ENCODE results near the gene TNNI3K. TPM values are rescaled to one million over a fixed set of nuclear protein-coding genes. Genes with fewer than 3 reads are reported as not detected.

The TNNI3K gene
- total and polyA plus RNA-seq, 4 donors = 0.41 to 1.4 TPM; not detected in 2

DNA sequence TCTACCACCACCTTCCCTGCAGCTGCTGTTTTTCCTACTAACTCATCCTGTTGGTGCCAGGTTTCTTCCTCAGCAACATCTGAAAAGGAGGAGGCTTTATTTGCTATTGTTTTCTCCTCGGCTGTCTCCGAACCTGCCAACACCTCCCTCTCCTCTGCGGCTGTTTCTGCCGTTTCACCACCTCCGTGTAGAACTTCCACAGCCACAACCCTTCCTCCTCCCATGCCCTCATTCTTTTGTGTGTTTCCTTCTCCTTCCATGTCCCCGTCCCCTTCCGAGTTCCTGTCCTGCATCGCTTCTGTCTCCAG is 336.3 kb downstream of the TNNI3K start:
- WGBS, 2 donors = 38 to 43% methylated on average over 8 of the region's 8 CpGs
- no peaks in the 10 kb centered on the region for H3K36me3 ChIP-seq (ENCODE audit: control insufficient read depth in 4 of 4, insufficient read depth in 4 of 4, low read length in 4 of 4)
- ATAC-seq (ENCODE audit: insufficient read depth, low FRiP score) (no peak), DNase-seq (no peak)
- no peak overlapping the region for H3K9ac ChIP-seq (ENCODE audit: insufficient read depth in 1 of 2, low read length in 2 of 2)
- no peak overlapping the region for H3K4me3 ChIP-seq
- no peaks in the 10 kb centered on the region for H3K9me3 ChIP-seq (ENCODE audit: control insufficient read depth in 4 of 4, insufficient read depth in 3 of 4, low read length in 3 of 4)
- no peaks in the 10 kb centered on the region for H3K4me1 ChIP-seq (ENCODE audit: control insufficient read depth in 5 of 5, insufficient read depth in 5 of 5, low read length in 5 of 5)
- TF ChIP-seq, protein P1, sequence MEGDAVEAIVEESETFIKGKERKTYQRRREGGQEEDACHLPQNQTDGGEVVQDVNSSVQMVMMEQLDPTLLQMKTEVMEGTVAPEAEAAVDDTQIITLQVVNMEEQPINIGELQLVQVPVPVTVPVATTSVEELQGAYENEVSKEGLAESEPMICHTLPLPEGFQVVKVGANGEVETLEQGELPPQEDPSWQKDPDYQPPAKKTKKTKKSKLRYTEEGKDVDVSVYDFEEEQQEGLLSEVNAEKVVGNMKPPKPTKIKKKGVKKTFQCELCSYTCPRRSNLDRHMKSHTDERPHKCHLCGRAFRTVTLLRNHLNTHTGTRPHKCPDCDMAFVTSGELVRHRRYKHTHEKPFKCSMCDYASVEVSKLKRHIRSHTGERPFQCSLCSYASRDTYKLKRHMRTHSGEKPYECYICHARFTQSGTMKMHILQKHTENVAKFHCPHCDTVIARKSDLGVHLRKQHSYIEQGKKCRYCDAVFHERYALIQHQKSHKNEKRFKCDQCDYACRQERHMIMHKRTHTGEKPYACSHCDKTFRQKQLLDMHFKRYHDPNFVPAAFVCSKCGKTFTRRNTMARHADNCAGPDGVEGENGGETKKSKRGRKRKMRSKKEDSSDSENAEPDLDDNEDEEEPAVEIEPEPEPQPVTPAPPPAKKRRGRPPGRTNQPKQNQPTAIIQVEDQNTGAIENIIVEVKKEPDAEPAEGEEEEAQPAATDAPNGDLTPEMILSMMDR (IDR thresholded peaks at IDR 0.05; ENCODE audit: control extremely low read depth, extremely low read depth) = no peak
- no peaks in the 10 kb centered on the region for H3K27me3 ChIP-seq (ENCODE audit: control insufficient read depth in 3 of 3, insufficient read depth in 3 of 3, low read length in 2 of 3)
- no peak overlapping the region for H3K27ac ChIP-seq (ENCODE audit: low read depth in 1 of 2, low read length in 1 of 2)

DNA sequence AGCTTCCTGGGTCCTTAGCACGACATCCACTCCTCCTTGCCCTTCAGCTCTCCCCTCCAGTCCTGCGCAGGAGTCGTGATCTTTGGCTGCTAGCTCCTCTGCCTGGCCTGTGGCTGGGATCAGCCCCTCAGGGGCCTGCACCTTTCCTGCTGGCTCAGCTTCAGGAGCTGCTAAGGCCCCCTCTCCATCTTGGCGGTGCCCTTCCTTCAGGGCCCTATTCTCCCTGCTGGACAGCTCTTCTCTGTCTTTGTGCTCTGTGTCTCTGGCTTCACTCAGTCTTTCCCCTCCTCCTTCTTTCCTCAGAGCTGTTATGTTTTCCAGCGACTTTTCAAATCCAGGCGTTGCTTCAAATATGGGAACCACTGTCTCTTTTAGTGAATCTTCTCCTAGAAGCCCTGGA is 336.7 kb downstream of the TNNI3K start:
- H3K9me3 ChIP-seq (ENCODE audit: control insufficient read depth in 4 of 4, insufficient read depth in 3 of 4, low read length in 3 of 4) = no peaks in the 10 kb centered on the region
- H3K9ac ChIP-seq (ENCODE audit: insufficient read depth in 1 of 2, low read length in 2 of 2) = no peak overlapping the region
- TF ChIP-seq, protein P1 (IDR thresholded peaks at IDR 0.05; ENCODE audit: control extremely low read depth, extremely low read depth) = no peak
- no peak overlapping the region for H3K4me3 ChIP-seq
- no peaks in the 10 kb centered on the region for H3K27me3 ChIP-seq (ENCODE audit: control insufficient read depth in 3 of 3, insufficient read depth in 3 of 3, low read length in 2 of 3)
- H3K4me1 ChIP-seq (ENCODE audit: control insufficient read depth in 5 of 5, insufficient read depth in 5 of 5, low read length in 5 of 5) = no peaks in the 10 kb centered on the region
- no peak for ATAC-seq (ENCODE audit: insufficient read depth, low FRiP score)
- 75 to 92% methylated on average over 6 of the region's 6 CpGs for WGBS, 2 donors
- H3K27ac ChIP-seq (ENCODE audit: low read depth in 1 of 2, low read length in 1 of 2) = no peak overlapping the region
- no peaks in the 10 kb centered on the region for H3K36me3 ChIP-seq (ENCODE audit: control insufficient read depth in 4 of 4, insufficient read depth in 4 of 4, low read length in 4 of 4)
- DNase-seq = no peak

DNA sequence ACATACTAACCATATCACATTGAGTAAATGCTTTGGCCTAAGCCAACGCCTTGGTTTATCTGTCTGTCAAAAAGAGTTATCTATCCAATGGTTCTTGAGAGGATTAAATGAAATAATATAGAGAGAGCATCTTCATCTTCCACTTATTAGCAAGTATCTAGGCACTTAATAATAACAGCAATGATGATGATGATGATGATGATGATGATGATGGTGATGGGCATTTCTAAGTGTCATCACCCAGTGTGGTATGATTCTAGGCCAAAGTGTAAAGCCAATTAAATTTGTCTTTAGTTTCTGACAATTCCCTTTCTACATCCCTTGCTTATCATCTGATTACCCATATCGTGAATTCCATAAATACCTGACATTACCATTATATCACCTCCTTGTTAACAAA is 342.9 kb downstream of the TNNI3K start:
- Histone ChIP-seq H3K27me3 (ENCODE audit: control insufficient read depth in 3 of 3, insufficient read depth in 3 of 3, low read length in 2 of 3) (no peaks in the 10 kb centered on the region), H3K27ac (ENCODE audit: low read depth in 1 of 2, low read length in 1 of 2) (no peak overlapping the region), H3K9me3 (ENCODE audit: control insufficient read depth in 4 of 4, insufficient read depth in 3 of 4, low read length in 3 of 4) (no peaks in the 10 kb centered on the region), H3K36me3 (ENCODE audit: control insufficient read depth in 4 of 4, insufficient read depth in 4 of 4, low read length in 4 of 4) (no peaks in the 10 kb centered on the region), H3K4me1 (ENCODE audit: control insufficient read depth in 5 of 5, insufficient read depth in 5 of 5, low read length in 5 of 5) (no peaks in the 10 kb centered on the region), H3K4me3 (no peak overlapping the region), H3K9ac (ENCODE audit: insufficient read depth in 1 of 2, low read length in 2 of 2) (no peak overlapping the region)
- TF ChIP-seq, protein P1 (IDR thresholded peaks at IDR 0.05; ENCODE audit: control extremely low read depth, extremely low read depth) = no peak
- DNase-seq = no peak
- WGBS, 2 donors = 78 to 80% methylated on average over 2 of the region's 2 CpGs
- ATAC-seq (ENCODE audit: insufficient read depth, low FRiP score) = no peak

DNA sequence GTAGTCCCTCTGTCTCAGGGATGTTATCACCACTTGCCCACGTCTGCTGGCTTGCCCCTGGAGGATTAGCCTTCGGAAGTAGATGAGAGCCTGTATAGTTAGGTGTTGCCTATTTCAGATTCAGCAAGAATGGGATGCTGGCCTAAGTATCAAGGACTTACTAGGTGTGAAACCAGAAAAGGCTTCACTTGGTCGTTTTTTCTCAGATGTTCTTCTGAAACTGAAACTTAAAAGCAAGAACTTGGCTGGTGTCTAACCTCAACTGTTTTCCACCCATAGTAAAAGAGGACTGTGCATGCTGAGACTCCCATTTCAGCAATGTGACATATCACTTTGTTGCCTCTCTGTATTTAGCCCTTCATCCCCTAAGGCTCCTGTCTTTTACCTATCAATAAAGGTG is 344.2 kb downstream of the TNNI3K start:
- H3K9me3 ChIP-seq (ENCODE audit: control insufficient read depth in 4 of 4, insufficient read depth in 3 of 4, low read length in 3 of 4) = no peaks in the 10 kb centered on the region
- no peaks in the 10 kb centered on the region for H3K4me1 ChIP-seq (ENCODE audit: control insufficient read depth in 5 of 5, insufficient read depth in 5 of 5, low read length in 5 of 5)
- no peak overlapping the region for H3K4me3 ChIP-seq
- TF ChIP-seq, protein P1 (IDR thresholded peaks at IDR 0.05; ENCODE audit: control extremely low read depth, extremely low read depth) = no peak
- WGBS, 2 donors = 57 to 61% methylated on average over 3 of the region's 3 CpGs
- ATAC-seq (ENCODE audit: insufficient read depth, low FRiP score) = no peak
- H3K36me3 ChIP-seq (ENCODE audit: control insufficient read depth in 4 of 4, insufficient read depth in 4 of 4, low read length in 4 of 4) = no peaks in the 10 kb centered on the region
- DNase-seq = no peak
- H3K27ac ChIP-seq (ENCODE audit: low read depth in 1 of 2, low read length in 1 of 2) = no peak overlapping the region
- H3K27me3 ChIP-seq (ENCODE audit: control insufficient read depth in 3 of 3, insufficient read depth in 3 of 3, low read length in 2 of 3) = no peaks in the 10 kb centered on the region
- H3K9ac ChIP-seq (ENCODE audit: insufficient read depth in 1 of 2, low read length in 2 of 2) = no peak overlapping the region

Data from lung (tissue), 12 donors.